ENCODE data around the gene DDX55.

DDX55 gene

GRCh38 chr12:123614531-123614930, 12.6 kb downstream of the DDX55 start:
- H3K36me3 ChIP-seq (ENCODE audit: control insufficient read depth, insufficient read depth, low read length), result peaks cover 71% of the 10 kb centered on the region
- H3K9ac ChIP-seq (ENCODE audit: low read depth, low read length), result no peak overlapping the region
- no peaks in the 10 kb centered on the region for H3K4me1 ChIP-seq (ENCODE audit: control insufficient read depth, insufficient read depth, low read length)
- H3K27me3 ChIP-seq (ENCODE audit: control insufficient read depth, insufficient read depth, low read length), result no peaks in the 10 kb centered on the region
- H3K9me3 ChIP-seq (ENCODE audit: control insufficient read depth, insufficient read depth, low read length), result no peaks in the 10 kb centered on the region
- H3K4me3 ChIP-seq (ENCODE audit: low read depth, low read length), result no peak overlapping the region

DNA sequence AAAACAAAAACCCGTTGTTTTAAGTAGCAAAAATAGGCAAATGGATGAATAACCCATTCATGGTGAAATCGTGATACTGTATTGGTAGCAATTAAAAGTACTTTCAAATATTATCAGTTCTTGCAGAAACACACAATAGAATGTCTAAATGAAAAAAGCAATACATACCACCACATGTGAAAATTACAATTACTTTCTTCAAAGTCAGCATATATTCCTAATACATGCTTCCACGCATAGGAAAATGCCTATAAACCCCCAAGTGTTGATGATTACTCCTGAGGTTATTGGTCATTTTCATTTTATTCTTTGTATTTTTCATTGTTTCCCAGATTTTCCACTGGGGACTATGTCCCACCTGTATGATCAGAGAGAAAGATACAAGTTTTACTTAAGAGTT, 15.2 kb downstream of the DDX55 start:
- Histone ChIP-seq H3K4me1 (ENCODE audit: control insufficient read depth, insufficient read depth, low read length) (no peaks in the 10 kb centered on the region), H3K9me3 (ENCODE audit: control insufficient read depth, insufficient read depth, low read length) (no peaks in the 10 kb centered on the region), H3K36me3 (ENCODE audit: control insufficient read depth, insufficient read depth, low read length) (peaks cover 66% of the 10 kb centered on the region), H3K9ac (ENCODE audit: low read depth, low read length) (no peak overlapping the region), H3K4me3 (ENCODE audit: low read depth, low read length) (no peak overlapping the region), H3K27me3 (ENCODE audit: control insufficient read depth, insufficient read depth, low read length) (no peaks in the 10 kb centered on the region)

DNA sequence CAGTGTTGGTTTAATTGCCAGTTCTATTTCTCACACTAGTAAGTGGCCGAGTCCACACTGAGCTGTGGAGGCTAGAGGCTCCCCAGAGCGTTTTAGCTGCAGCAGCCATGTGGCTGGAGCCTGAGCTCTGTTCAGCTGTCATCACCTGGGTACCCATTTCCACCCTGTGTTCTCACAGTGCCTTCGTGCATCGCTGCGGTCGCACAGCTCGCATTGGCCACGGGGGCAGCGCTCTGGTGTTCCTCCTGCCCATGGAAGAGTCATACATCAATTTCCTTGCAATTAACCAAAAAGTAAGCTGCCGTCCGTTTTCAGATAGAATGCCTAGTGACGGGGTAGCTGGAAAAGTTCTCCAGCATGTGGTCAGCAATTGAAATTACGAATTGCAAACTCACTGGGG, 15.7 kb downstream of the DDX55 start:
- Histone ChIP-seq H3K4me1 (ENCODE audit: control insufficient read depth, insufficient read depth, low read length) (no peaks in the 10 kb centered on the region), H3K36me3 (ENCODE audit: control insufficient read depth, insufficient read depth, low read length) (peaks cover 64% of the 10 kb centered on the region), H3K4me3 (ENCODE audit: low read depth, low read length) (no peak overlapping the region), H3K27me3 (ENCODE audit: control insufficient read depth, insufficient read depth, low read length) (no peaks in the 10 kb centered on the region), H3K9ac (ENCODE audit: low read depth, low read length) (no peak overlapping the region), H3K9me3 (ENCODE audit: control insufficient read depth, insufficient read depth, low read length) (no peaks in the 10 kb centered on the region)

- Histone ChIP-seq H3K4me1 (ENCODE audit: control insufficient read depth, insufficient read depth, low read length) (no peaks in the 10 kb centered on the region), H3K9ac (ENCODE audit: low read depth, low read length) (no peak overlapping the region), H3K27me3 (ENCODE audit: control insufficient read depth, insufficient read depth, low read length) (no peaks in the 10 kb centered on the region), H3K36me3 (ENCODE audit: control insufficient read depth, insufficient read depth, low read length) (peaks cover 44% of the 10 kb centered on the region), H3K4me3 (ENCODE audit: low read depth, low read length) (no peak overlapping the region), H3K9me3 (ENCODE audit: control insufficient read depth, insufficient read depth, low read length) (no peaks in the 10 kb centered on the region)
Observed at GRCh38 chr12:123621101-123621500, 19.2 kb downstream of the DDX55 start.

DNA sequence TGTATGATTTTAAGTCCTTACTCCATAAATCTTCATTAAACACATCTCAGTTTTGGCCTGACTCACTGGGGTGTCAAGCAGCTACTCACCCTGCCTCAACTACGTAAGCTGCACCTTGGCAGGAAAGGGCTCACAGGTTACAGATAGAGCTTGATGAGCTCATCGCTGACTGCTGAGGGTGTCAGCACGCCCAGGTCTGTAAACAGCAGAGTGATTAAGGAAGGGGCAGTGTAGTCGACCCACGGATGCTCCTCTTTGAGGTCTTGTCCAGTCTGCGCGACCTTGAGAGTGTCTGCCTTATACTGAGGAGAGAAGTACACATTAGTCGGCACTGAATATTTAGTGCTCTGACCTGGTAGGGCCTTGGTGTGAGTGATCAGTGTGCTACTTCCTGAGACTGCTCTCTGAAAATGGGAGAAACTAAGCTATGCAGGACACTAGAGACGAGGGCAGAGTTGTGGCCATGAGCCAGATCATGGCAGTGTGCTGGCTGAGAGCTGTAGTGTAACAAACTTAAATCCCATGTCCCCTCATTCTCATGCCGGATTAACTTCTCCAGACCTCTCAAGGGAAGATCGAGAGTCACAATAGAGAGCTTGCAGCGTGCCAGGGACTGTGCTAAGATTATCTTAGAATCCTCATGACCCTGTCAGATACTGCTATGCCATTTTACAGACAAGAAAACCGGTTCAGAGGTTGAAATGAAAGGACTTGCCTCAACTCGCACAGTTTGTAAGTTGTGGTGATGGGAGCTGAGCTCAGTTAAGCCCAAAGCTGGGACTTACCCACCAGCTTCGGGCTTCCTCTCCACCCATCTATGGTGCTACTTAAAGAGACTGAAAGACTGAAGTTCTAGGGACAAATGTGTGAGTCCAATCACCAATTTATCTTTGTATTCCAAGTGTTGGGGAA, 20.0 kb downstream of the DDX55 start:
- H3K4me3 ChIP-seq (ENCODE audit: low read depth, low read length), result no peak overlapping the region
- H3K4me1 ChIP-seq (ENCODE audit: control insufficient read depth, insufficient read depth, low read length), result no peaks in the 10 kb centered on the region
- H3K27me3 ChIP-seq (ENCODE audit: control insufficient read depth, insufficient read depth, low read length), result no peaks in the 10 kb centered on the region
- H3K9ac ChIP-seq (ENCODE audit: low read depth, low read length), result no peak overlapping the region
- H3K36me3 ChIP-seq (ENCODE audit: control insufficient read depth, insufficient read depth, low read length), result peaks cover 42% of the 10 kb centered on the region
- H3K9me3 ChIP-seq (ENCODE audit: control insufficient read depth, insufficient read depth, low read length), result no peaks in the 10 kb centered on the region

DNA sequence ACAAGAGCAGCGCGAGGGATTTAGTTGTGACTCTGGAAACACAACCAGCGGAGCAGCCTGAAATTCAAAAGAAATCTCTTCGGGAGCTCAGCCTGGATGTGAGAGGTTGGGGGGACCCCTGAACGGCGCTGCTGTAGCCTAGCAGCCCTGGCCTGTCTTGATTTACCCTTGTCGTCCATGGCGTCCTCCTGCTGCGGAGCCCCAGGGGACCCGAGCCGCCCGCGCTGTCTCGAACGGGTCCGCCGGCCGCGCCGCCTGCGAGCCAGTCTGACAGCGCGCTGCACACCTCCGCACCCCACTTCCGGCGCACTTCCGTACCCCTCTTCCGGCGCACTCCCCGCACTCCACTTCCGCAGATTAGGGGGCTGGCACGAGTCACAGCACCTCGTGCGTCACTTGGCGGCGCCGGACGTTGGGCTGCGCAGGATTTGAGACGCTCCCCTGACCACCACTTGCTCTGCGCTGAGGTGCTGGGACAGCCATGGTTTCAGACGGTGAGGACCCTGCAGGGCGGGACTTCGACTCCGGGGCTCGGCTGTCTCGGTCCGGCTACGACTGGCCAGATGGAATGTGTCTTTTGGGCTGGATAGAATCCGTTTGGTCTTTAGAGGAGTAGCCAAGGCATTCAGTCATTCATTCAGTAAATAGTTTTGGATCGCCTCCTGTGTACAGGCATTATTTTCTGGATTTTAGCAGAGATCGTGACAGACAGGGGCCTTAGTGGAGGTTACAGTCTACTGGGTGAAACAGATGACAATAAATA, 31.7 kb downstream of the DDX55 start, which contains the start of the genes EIF2B1 and GTF2H3:
TSS of gene EIF2B1 (minus strand) at position 308 of the 763 bp plus-strand sequence. CDS start at position 179, 129 bp downstream.
TSS of gene GTF2H3 (plus strand) at position 451 of the 763 bp plus-strand sequence. CDS start at position 482, 31 bp downstream.
- Histone ChIP-seq H3K4me3 (ENCODE audit: low read depth, low read length) (peak within 1 kb of the TSS; percentile 99), H3K9ac (ENCODE audit: low read depth, low read length) (peak within 1 kb of the TSS; percentile 97), H3K36me3 (ENCODE audit: control insufficient read depth, insufficient read depth, low read length) (peaks cover 8% of the 10 kb centered on the region)

GRCh38 chr12:123634142-123634561, 32.3 kb downstream of the DDX55 start:
- Histone ChIP-seq H3K4me3 (ENCODE audit: low read depth, low read length) (peak overlapping the region; percentile 99), H3K36me3 (ENCODE audit: control insufficient read depth, insufficient read depth, low read length) (peaks cover 2% of the 10 kb centered on the region), H3K4me1 (ENCODE audit: control insufficient read depth, insufficient read depth, low read length) (no peaks in the 10 kb centered on the region), H3K9ac (ENCODE audit: low read depth, low read length) (peak overlapping the region; percentile 97), H3K27me3 (ENCODE audit: control insufficient read depth, insufficient read depth, low read length) (no peaks in the 10 kb centered on the region), H3K9me3 (ENCODE audit: control insufficient read depth, insufficient read depth, low read length) (no peaks in the 10 kb centered on the region)

More for the DNA sequence above, 31.7 kb downstream of the DDX55 start, which contains the start of the genes EIF2B1 and GTF2H3:
- no peaks in the 10 kb centered on the region for H3K9me3 ChIP-seq (ENCODE audit: control insufficient read depth, insufficient read depth, low read length)
- no peaks in the 10 kb centered on the region for H3K27me3 ChIP-seq (ENCODE audit: control insufficient read depth, insufficient read depth, low read length)
- no peaks in the 10 kb centered on the region for H3K4me1 ChIP-seq (ENCODE audit: control insufficient read depth, insufficient read depth, low read length)

DNA sequence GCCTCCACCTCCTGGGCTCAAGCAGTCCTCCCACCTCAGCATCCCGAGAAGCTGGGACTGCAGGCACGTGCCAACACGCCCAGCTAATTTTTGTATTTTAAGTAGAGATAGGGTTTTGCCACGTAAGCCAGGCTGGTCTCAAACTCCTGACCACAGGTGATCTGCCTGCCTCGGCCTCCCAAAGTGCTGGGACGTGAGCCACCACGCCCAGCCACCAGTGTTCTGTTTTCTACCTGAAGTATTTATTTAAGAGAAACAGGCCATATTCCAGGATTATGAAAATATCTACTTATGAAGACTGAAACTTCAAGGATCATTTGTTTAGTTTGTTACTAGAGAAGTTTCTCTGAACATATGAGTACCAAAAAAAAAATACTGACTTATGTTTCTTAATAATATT, 42.0 kb downstream of the DDX55 start:
- Histone ChIP-seq H3K36me3 (ENCODE audit: control insufficient read depth, insufficient read depth, low read length) (peaks cover 10% of the 10 kb centered on the region), H3K9me3 (ENCODE audit: control insufficient read depth, insufficient read depth, low read length) (no peaks in the 10 kb centered on the region), H3K27me3 (ENCODE audit: control insufficient read depth, insufficient read depth, low read length) (no peaks in the 10 kb centered on the region), H3K4me3 (ENCODE audit: low read depth, low read length) (no peak overlapping the region), H3K4me1 (ENCODE audit: control insufficient read depth, insufficient read depth, low read length) (no peaks in the 10 kb centered on the region), H3K9ac (ENCODE audit: low read depth, low read length) (no peak overlapping the region)

- Histone ChIP-seq H3K4me1 (ENCODE audit: control insufficient read depth, insufficient read depth, low read length) (no peaks in the 10 kb centered on the region), H3K9me3 (ENCODE audit: control insufficient read depth, insufficient read depth, low read length) (no peaks in the 10 kb centered on the region), H3K9ac (ENCODE audit: low read depth, low read length) (no peak overlapping the region), H3K4me3 (ENCODE audit: low read depth, low read length) (no peak overlapping the region), H3K27me3 (ENCODE audit: control insufficient read depth, insufficient read depth, low read length) (no peaks in the 10 kb centered on the region), H3K36me3 (ENCODE audit: control insufficient read depth, insufficient read depth, low read length) (peaks cover 10% of the 10 kb centered on the region)
Observed at GRCh38 chr12:123645380-123645779, 43.5 kb downstream of the DDX55 start.

GRCh38 chr12:123645878-123646277, 44.0 kb downstream of the DDX55 start:
- H3K4me1 ChIP-seq (ENCODE audit: control insufficient read depth, insufficient read depth, low read length), result no peaks in the 10 kb centered on the region
- no peaks in the 10 kb centered on the region for H3K27me3 ChIP-seq (ENCODE audit: control insufficient read depth, insufficient read depth, low read length)
- H3K36me3 ChIP-seq (ENCODE audit: control insufficient read depth, insufficient read depth, low read length), result peaks cover 10% of the 10 kb centered on the region

GRCh38 chr12:123648401-123648800, 46.5 kb downstream of the DDX55 start:
- no peaks in the 10 kb centered on the region for H3K9me3 ChIP-seq (ENCODE audit: control insufficient read depth, insufficient read depth, low read length)
- no peaks in the 10 kb centered on the region for H3K4me1 ChIP-seq (ENCODE audit: control insufficient read depth, insufficient read depth, low read length)
- H3K9ac ChIP-seq (ENCODE audit: low read depth, low read length), result no peak overlapping the region
- no peak overlapping the region for H3K4me3 ChIP-seq (ENCODE audit: low read depth, low read length)
- peaks cover 10% of the 10 kb centered on the region for H3K36me3 ChIP-seq (ENCODE audit: control insufficient read depth, insufficient read depth, low read length)
- H3K27me3 ChIP-seq (ENCODE audit: control insufficient read depth, insufficient read depth, low read length), result no peaks in the 10 kb centered on the region

More at GRCh38 chr12:123645878-123646277, 44.0 kb downstream of the DDX55 start:
- Histone ChIP-seq H3K9ac (ENCODE audit: low read depth, low read length) (no peak overlapping the region), H3K9me3 (ENCODE audit: control insufficient read depth, insufficient read depth, low read length) (no peaks in the 10 kb centered on the region), H3K4me3 (ENCODE audit: low read depth, low read length) (no peak overlapping the region)

Data from iPS-15b (cell line).